Neural cell (in vitro differentiated cells): ENCODE data around the gene TLR7.

Source experiments
- SMC3 ChIP-seq: fragments of 450-650 bp; conservative IDR thresholded peaks from 2 replicates; pipeline ENCODE4 v1.6.1; 2014; ENCODE audit warnings: antibody characterized with exemption, mild to moderate bottlenecking, moderate library complexity; ENCODE audit not compliant: poor library complexity
- TAF1 ChIP-seq: IDR thresholded peaks from 2 replicates; pipeline ENCODE4 v1.6.1; 2012; ENCODE audit warnings: low read depth
- TF ChIP-seq, protein P1 (sequence below): fragments of 450-650 bp; IDR thresholded peaks from 2 replicates; pipeline ENCODE4 v1.5.1; 2014; ENCODE audit warnings: antibody characterized with exemption, mild to moderate bottlenecking, moderate library complexity; ENCODE audit not compliant: poor library complexity, severe bottlenecking

GRCh38 chrX:12867685-12868084, 813 bp downstream of the TLR7 start:
- TF ChIP-seq, protein P1, sequence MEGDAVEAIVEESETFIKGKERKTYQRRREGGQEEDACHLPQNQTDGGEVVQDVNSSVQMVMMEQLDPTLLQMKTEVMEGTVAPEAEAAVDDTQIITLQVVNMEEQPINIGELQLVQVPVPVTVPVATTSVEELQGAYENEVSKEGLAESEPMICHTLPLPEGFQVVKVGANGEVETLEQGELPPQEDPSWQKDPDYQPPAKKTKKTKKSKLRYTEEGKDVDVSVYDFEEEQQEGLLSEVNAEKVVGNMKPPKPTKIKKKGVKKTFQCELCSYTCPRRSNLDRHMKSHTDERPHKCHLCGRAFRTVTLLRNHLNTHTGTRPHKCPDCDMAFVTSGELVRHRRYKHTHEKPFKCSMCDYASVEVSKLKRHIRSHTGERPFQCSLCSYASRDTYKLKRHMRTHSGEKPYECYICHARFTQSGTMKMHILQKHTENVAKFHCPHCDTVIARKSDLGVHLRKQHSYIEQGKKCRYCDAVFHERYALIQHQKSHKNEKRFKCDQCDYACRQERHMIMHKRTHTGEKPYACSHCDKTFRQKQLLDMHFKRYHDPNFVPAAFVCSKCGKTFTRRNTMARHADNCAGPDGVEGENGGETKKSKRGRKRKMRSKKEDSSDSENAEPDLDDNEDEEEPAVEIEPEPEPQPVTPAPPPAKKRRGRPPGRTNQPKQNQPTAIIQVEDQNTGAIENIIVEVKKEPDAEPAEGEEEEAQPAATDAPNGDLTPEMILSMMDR, result no peak
- TF ChIP-seq SMC3, result no peak
- no peak for TF ChIP-seq TAF1
